Liver (tissue), 3 donors: ENCODE measurements around the gene SLC39A3.

Experiments used
- CTCF ChIP-seq: fragments of 150-350 bp; IDR thresholded peaks from 2 replicates; pipeline ENCODE4 v1.5.1; 2017; ENCODE audit warnings: improper control_type of control experiment, low read depth, low read length; ENCODE audit not compliant: missing input control
- FOXA1 ChIP-seq: IDR thresholded peaks from 2 replicates; pipeline ENCODE4 v1.6.1; 2016; ENCODE audit warnings: antibody characterized with exemption
- FOXA2 ChIP-seq: IDR thresholded peaks from 2 replicates; pipeline ENCODE4 v1.6.1; 2016; ENCODE audit warnings: antibody characterized with exemption
- GABPA ChIP-seq, 2 donors: IDR thresholded peaks in 1 of 2; conservative IDR thresholded peaks in 1 of 2; 2 replicates each; pipeline ENCODE4 v1.6.1; 2016; ENCODE audit warnings: antibody characterized with exemption in 2 of 2, mild to moderate bottlenecking in 1 of 2, moderate library complexity in 1 of 2
- JUND ChIP-seq, 2 donors: IDR thresholded peaks; 2 replicates each; pipeline ENCODE4 v1.6.1; 2016; ENCODE audit warnings: antibody characterized with exemption in 2 of 2
- NR2F2 ChIP-seq: IDR thresholded peaks from 2 replicates; pipeline ENCODE4 v1.6.1; 2016; ENCODE audit warnings: antibody characterized with exemption
- RAD21 ChIP-seq, 2 donors: IDR thresholded peaks; 2 replicates each; pipeline ENCODE4 v1.6.1; 2016; ENCODE audit warnings: antibody characterized with exemption in 2 of 2, mild to moderate bottlenecking in 2 of 2
- REST ChIP-seq: IDR thresholded peaks from 2 replicates; pipeline ENCODE4 v1.6.1; 2016; ENCODE audit warnings: antibody characterized with exemption, mild to moderate bottlenecking
- SP1 ChIP-seq: IDR thresholded peaks from 2 replicates; pipeline ENCODE4 v1.6.1; 2018; ENCODE audit warnings: antibody characterized with exemption, mild to moderate bottlenecking
- TAF1 ChIP-seq: conservative IDR thresholded peaks from 2 replicates; pipeline ENCODE4 v1.6.1; 2016; ENCODE audit warnings: antibody characterized with exemption, mild to moderate bottlenecking
- YY1 ChIP-seq: IDR thresholded peaks from 2 replicates; pipeline ENCODE4 v1.6.1; 2016; ENCODE audit warnings: antibody characterized with exemption, mild to moderate bottlenecking
- TF ChIP-seq, protein P1 (sequence below): IDR thresholded peaks from 2 replicates; pipeline ENCODE4 v1.6.1; 2016; ENCODE audit warnings: antibody characterized with exemption
- TF ChIP-seq, protein P2 (sequence below): IDR thresholded peaks from 2 replicates; pipeline ENCODE4 v1.6.1; 2016; ENCODE audit warnings: antibody characterized with exemption
- donor health status: healthy.
- donor health status: healthy.

DNA sequence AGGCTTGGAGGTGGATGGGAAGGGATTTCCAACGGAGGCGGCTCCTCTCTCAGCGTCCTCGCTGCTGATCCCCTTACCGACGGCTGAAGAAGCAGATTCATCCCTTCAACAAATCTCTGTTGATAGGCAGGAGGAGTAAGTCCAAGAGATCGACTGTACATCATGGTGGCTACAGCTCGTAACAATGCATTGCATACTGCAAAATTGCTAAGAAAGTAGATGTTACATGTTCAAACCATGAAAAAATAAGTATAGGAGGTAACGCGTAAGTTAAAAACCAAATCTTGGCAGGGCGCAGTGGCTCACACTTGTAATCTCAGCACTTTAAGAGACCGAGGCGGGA is 468 bp upstream of the SLC39A3 start:
- TF ChIP-seq CTCF (no peak), RAD21 (IDR thresholded peaks at IDR 0.05) (no peak), TAF1 (no peak), GABPA (IDR thresholded peaks at IDR 0.05 in 1 of 2, conservative IDR thresholded peaks at IDR 0.05 in 1 of 2) (peak in 1 of 2 donors; percentile 41), REST (no peak), YY1 (no peak), JUND (IDR thresholded peaks at IDR 0.05) (no peak), SP1 (no peak), NR2F2 (no peak), FOXA2 (no peak), FOXA1 (no peak)
- TF ChIP-seq, protein P1, sequence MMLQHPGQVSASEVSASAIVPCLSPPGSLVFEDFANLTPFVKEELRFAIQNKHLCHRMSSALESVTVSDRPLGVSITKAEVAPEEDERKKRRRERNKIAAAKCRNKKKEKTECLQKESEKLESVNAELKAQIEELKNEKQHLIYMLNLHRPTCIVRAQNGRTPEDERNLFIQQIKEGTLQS, result no peak
- TF ChIP-seq, protein P2, sequence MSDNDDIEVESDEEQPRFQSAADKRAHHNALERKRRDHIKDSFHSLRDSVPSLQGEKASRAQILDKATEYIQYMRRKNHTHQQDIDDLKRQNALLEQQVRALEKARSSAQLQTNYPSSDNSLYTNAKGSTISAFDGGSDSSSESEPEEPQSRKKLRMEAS, result no peak
